ENCODE data around the gene ATP5ME. TPM values are rescaled to one million over a fixed set of nuclear protein-coding genes. Genes with fewer than 3 reads are reported as not detected.

The ATP5ME gene
- total and polyA plus RNA-seq, 2 of the 13 experiments (the other 11 are each of a cell fraction or from before 2014, with no cell fraction given): 305 to 753 TPM

DNA sequence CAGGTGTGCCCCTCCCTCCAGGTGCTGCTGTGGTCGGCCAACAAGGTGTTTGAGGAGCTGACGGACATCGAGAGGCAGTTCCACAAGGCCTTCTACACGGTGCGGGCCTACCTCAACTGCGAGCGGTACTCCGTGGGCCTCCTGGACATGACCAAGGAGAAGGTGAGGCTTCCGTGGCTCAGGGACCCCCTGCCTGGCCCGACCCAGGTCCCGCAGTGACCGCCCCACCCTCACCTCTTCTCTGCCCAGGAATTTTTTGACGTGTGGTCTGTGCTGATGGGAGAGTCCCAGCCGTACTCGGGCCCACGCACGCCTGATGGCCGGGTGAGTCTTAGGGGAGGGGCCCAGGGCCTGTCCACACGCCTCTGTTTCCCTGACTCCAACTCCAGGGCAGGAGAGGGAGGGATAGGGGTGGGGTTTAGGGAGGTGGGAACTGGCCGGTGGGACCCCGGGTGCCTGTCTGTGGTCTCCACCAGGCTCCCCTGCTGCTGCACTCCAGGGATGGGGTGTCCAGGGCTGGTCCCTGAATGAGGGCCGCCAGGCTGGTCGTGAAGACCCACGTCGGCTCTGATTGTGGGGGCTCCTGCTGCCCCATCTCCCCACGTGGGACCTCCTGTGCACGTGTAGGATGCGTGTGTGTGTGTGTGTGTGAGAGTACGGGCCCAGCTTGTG is 20.1 kb downstream of the ATP5ME start (continued):
- TF ChIP-seq, protein P1, sequence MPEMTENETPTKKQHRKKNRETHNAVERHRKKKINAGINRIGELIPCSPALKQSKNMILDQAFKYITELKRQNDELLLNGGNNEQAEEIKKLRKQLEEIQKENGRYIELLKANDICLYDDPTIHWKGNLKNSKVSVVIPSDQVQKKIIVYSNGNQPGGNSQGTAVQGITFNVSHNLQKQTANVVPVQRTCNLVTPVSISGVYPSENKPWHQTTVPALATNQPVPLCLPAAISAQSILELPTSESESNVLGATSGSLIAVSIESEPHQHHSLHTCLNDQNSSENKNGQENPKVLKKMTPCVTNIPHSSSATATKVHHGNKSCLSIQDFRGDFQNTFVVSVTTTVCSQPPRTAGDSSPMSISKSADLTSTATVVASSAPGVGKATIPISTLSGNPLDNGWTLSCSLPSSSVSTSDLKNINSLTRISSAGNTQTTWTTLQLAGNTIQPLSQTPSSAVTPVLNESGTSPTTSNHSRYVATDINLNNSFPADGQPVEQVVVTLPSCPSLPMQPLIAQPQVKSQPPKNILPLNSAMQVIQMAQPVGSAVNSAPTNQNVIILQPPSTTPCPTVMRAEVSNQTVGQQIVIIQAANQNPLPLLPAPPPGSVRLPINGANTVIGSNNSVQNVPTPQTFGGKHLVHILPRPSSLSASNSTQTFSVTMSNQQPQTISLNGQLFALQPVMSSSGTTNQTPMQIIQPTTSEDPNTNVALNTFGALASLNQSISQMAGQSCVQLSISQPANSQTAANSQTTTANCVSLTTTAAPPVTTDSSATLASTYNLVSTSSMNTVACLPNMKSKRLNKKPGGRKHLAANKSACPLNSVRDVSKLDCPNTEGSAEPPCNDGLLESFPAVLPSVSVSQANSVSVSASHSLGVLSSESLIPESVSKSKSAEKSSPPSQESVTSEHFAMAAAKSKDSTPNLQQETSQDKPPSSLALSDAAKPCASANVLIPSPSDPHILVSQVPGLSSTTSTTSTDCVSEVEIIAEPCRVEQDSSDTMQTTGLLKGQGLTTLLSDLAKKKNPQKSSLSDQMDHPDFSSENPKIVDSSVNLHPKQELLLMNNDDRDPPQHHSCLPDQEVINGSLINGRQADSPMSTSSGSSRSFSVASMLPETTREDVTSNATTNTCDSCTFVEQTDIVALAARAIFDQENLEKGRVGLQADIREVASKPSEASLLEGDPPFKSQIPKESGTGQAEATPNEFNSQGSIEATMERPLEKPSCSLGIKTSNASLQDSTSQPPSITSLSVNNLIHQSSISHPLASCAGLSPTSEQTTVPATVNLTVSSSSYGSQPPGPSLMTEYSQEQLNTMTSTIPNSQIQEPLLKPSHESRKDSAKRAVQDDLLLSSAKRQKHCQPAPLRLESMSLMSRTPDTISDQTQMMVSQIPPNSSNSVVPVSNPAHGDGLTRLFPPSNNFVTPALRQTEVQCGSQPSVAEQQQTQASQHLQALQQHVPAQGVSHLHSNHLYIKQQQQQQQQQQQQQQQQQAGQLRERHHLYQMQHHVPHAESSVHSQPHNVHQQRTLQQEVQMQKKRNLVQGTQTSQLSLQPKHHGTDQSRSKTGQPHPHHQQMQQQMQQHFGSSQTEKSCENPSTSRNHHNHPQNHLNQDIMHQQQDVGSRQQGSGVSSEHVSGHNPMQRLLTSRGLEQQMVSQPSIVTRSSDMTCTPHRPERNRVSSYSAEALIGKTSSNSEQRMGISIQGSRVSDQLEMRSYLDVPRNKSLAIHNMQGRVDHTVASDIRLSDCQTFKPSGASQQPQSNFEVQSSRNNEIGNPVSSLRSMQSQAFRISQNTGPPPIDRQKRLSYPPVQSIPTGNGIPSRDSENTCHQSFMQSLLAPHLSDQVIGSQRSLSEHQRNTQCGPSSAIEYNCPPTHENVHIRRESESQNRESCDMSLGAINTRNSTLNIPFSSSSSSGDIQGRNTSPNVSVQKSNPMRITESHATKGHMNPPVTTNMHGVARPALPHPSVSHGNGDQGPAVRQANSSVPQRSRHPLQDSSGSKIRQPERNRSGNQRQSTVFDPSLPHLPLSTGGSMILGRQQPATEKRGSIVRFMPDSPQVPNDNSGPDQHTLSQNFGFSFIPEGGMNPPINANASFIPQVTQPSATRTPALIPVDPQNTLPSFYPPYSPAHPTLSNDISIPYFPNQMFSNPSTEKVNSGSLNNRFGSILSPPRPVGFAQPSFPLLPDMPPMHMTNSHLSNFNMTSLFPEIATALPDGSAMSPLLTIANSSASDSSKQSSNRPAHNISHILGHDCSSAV (CRISPR knock-in tag; IDR thresholded peaks at IDR 0.05; ENCODE audit: borderline replicate concordance): no peak
- TF ChIP-seq ZNF576 (CRISPR knock-in tag; IDR thresholded peaks at IDR 0.05) (no peak), CCAR2 (optimal IDR thresholded peaks at IDR 0.05; ENCODE audit: low read depth, low read length) (no peak), ZNF724P (CRISPR knock-in tag; IDR thresholded peaks at IDR 0.05; ENCODE audit: borderline replicate concordance) (no peak)

All from HepG2 (cell line).